WTC11 (cell line): Measurements from ENCODE around the gene SST. TPM values are rescaled to one million over a fixed set of nuclear protein-coding genes. Genes with fewer than 3 reads are reported as not detected.

ENCODE experiments used
- ATAC-seq: fragments of 200-7000 bp; cut with Tn5 transposase; 2 replicates; pipeline ENCODE4 v1.10.0; 2021; ENCODE audit warnings: mild to moderate bottlenecking, moderate library complexity
- CTCF ChIA-PET: fragments of 300-600 bp; sonication (Branson Sonifier 250); formaldehyde crosslinking; loops from one replicate; lab custom pipeline; 2021; ENCODE audit warnings: antibody characterized with exemption; lab: Charles Lee
- POLR2A ChIA-PET: fragments of 350-600 bp; sonication (Branson Sonifier 250); formaldehyde crosslinking; loops from one replicate; lab custom pipeline; 2021; ENCODE audit warnings: antibody characterized with exemption; lab: Charles Lee
- DNase-seq: peaks from one replicate; pipeline ENCODE4 v3.0.0; 2021; ENCODE audit warnings: low spot score
- H3K27ac Mint-ChIP-seq: 2 replicates; pipeline ENCODE4 v1.8.0; 2021; ENCODE audit warnings: mixed read lengths
- H3K27me3 Mint-ChIP-seq: 2 replicates; pipeline ENCODE4 v1.8.0; 2021; ENCODE audit warnings: low read depth, mild to moderate bottlenecking, moderate library complexity, mixed read lengths
- H3K36me3 Mint-ChIP-seq: 2 replicates; pipeline ENCODE4 v1.8.0; 2021; ENCODE audit warnings: mixed read lengths
- H3K4me1 Mint-ChIP-seq: 2 replicates; pipeline ENCODE4 v1.8.0; 2022; ENCODE audit warnings: mixed read lengths
- H3K4me3 Mint-ChIP-seq: 2 replicates; pipeline ENCODE4 v1.8.0; 2021; ENCODE audit warnings: mild to moderate bottlenecking, moderate library complexity, mixed read lengths
- H3K9me3 Mint-ChIP-seq: 2 replicates; pipeline ENCODE4 v1.8.0; 2021; ENCODE audit warnings: mixed read lengths
- AFF4 ChIP-seq: sonication (generic); formaldehyde crosslinking; IDR thresholded peaks from 2 replicates; pipeline ENCODE4 v1.8.1; 2023; ENCODE audit warnings: mild to moderate bottlenecking, missing genetic modification reagents, borderline replicate concordance
- ATF3 ChIP-seq: sonication (generic); formaldehyde crosslinking; conservative IDR thresholded peaks from 2 replicates; pipeline ENCODE4 v1.8.1; 2022; ENCODE audit warnings: mild to moderate bottlenecking, missing genetic modification reagents
- CREB1 ChIP-seq: sonication (generic); formaldehyde crosslinking; IDR thresholded peaks from 2 replicates; pipeline ENCODE4 v1.8.0; 2023; ENCODE audit warnings: mild to moderate bottlenecking, missing genetic modification reagents
- ELF4 ChIP-seq: sonication (generic); formaldehyde crosslinking; IDR thresholded peaks from 2 replicates; pipeline ENCODE4 v1.8.1; 2022; ENCODE audit warnings: low read depth, mild to moderate bottlenecking, moderate library complexity, missing genetic modification reagents
- EMX1 ChIP-seq: fragments of 250-450 bp; sonication (Bioruptor Pico); IDR thresholded peaks from 2 replicates; pipeline ENCODE4 v1.8.0; 2021; ENCODE audit warnings: mild to moderate bottlenecking
- ESRRA ChIP-seq: sonication (generic); formaldehyde crosslinking; IDR thresholded peaks from 2 replicates; pipeline ENCODE4 v1.8.1; 2022; ENCODE audit warnings: mild to moderate bottlenecking, missing genetic modification reagents, borderline replicate concordance
- ETV6 ChIP-seq: sonication (generic); formaldehyde crosslinking; IDR thresholded peaks from 2 replicates; pipeline ENCODE4 v1.8.1; 2022; ENCODE audit warnings: mild to moderate bottlenecking, missing genetic modification reagents
- FOXJ3 ChIP-seq: sonication (generic); formaldehyde crosslinking; IDR thresholded peaks from 2 replicates; pipeline ENCODE4 v1.9.0; 2021; ENCODE audit warnings: missing genetic modification reagents, mild to moderate bottlenecking, borderline replicate concordance
- FOXK1 ChIP-seq: sonication (generic); formaldehyde crosslinking; IDR thresholded peaks from 2 replicates; pipeline ENCODE4 v1.8.0; 2022; ENCODE audit warnings: mild to moderate bottlenecking, moderate library complexity, missing genetic modification reagents
- FOXP1 ChIP-seq: sonication (generic); formaldehyde crosslinking; IDR thresholded peaks from 2 replicates; pipeline ENCODE4 v1.8.0; 2022; ENCODE audit warnings: missing genetic modification reagents, mild to moderate bottlenecking, moderate library complexity, borderline replicate concordance
- IRF1 ChIP-seq: sonication (generic); formaldehyde crosslinking; IDR thresholded peaks from 2 replicates; pipeline ENCODE4 v1.8.0; 2023; ENCODE audit warnings: missing genetic modification reagents
- IRF2 ChIP-seq: sonication (generic); formaldehyde crosslinking; IDR thresholded peaks from 2 replicates; pipeline ENCODE4 v1.8.0; 2022; ENCODE audit warnings: low read depth, missing genetic modification reagents, borderline replicate concordance
- KAT7 ChIP-seq: sonication (generic); formaldehyde crosslinking; IDR thresholded peaks from 2 replicates; pipeline ENCODE4 v1.8.1; 2023; ENCODE audit warnings: missing genetic modification reagents, mild to moderate bottlenecking, borderline replicate concordance
- MXD4 ChIP-seq: fragments of 250-450 bp; sonication (Bioruptor Pico); IDR thresholded peaks from 2 replicates; pipeline ENCODE4 v1.8.0; 2021; ENCODE audit warnings: mild to moderate bottlenecking, moderate library complexity, borderline replicate concordance
- MYBL2 ChIP-seq: sonication (generic); formaldehyde crosslinking; IDR thresholded peaks from 2 replicates; pipeline ENCODE4 v1.8.1; 2023; ENCODE audit warnings: mild to moderate bottlenecking, moderate library complexity, missing genetic modification reagents
- NR2C2 ChIP-seq: sonication (generic); formaldehyde crosslinking; IDR thresholded peaks from 2 replicates; pipeline ENCODE4 v1.8.0; 2022; ENCODE audit warnings: mild to moderate bottlenecking, missing genetic modification reagents
- RELA ChIP-seq: sonication (generic); formaldehyde crosslinking; IDR thresholded peaks from 2 replicates; pipeline ENCODE4 v1.8.1; 2022; ENCODE audit warnings: missing genetic modification reagents, mild to moderate bottlenecking, borderline replicate concordance
- RORB ChIP-seq: fragments of 250-450 bp; sonication (Bioruptor Pico); IDR thresholded peaks from 2 replicates; pipeline ENCODE4 v1.9.0; 2021; ENCODE audit warnings: mild to moderate bottlenecking
- SMAD3 ChIP-seq: sonication (generic); formaldehyde crosslinking; IDR thresholded peaks from 2 replicates; pipeline ENCODE4 v1.8.0; 2022; ENCODE audit warnings: missing genetic modification reagents, mild to moderate bottlenecking, borderline replicate concordance
- SMAD4 ChIP-seq: sonication (generic); formaldehyde crosslinking; IDR thresholded peaks from 2 replicates; pipeline ENCODE4 v1.8.0; 2022; ENCODE audit warnings: mild to moderate bottlenecking, missing genetic modification reagents
- TCF7 ChIP-seq: sonication (generic); formaldehyde crosslinking; IDR thresholded peaks from 2 replicates; pipeline ENCODE4 v1.8.0; 2022; ENCODE audit warnings: mild to moderate bottlenecking, low read depth, missing genetic modification reagents, moderate library complexity
- TP53 ChIP-seq: sonication (generic); formaldehyde crosslinking; IDR thresholded peaks from 2 replicates; pipeline ENCODE4 v1.8.1; 2023; ENCODE audit warnings: mild to moderate bottlenecking, missing genetic modification reagents
- ZNF121 ChIP-seq: sonication (generic); formaldehyde crosslinking; IDR thresholded peaks from 2 replicates; pipeline ENCODE4 v1.8.0; 2023; ENCODE audit warnings: missing genetic modification reagents
- ZNF232 ChIP-seq: sonication (generic); formaldehyde crosslinking; IDR thresholded peaks from 2 replicates; pipeline ENCODE4 v1.8.0; 2022; ENCODE audit warnings: mild to moderate bottlenecking, missing genetic modification reagents
- ZNF263 ChIP-seq: sonication (generic); formaldehyde crosslinking; IDR thresholded peaks from 2 replicates; pipeline ENCODE4 v1.8.1; 2022; ENCODE audit warnings: low read depth, mild to moderate bottlenecking, moderate library complexity, missing genetic modification reagents
- ZNF317 ChIP-seq: sonication (generic); formaldehyde crosslinking; IDR thresholded peaks from 2 replicates; pipeline ENCODE4 v1.8.1; 2023; ENCODE audit warnings: low read depth, mild to moderate bottlenecking, moderate library complexity, missing genetic modification reagents, borderline replicate concordance
- ZNF425 ChIP-seq: fragments of 250-450 bp; sonication (Bioruptor Pico); conservative IDR thresholded peaks from 2 replicates; pipeline ENCODE4 v1.9.0; 2021; ENCODE audit warnings: mild to moderate bottlenecking
- ZNF671 ChIP-seq: fragments of 250-450 bp; sonication (Bioruptor Pico); IDR thresholded peaks from 2 replicates; pipeline ENCODE4 v1.8.0; 2021; ENCODE audit warnings: mild to moderate bottlenecking
- total RNA-seq: library from RNA; stranded (reverse); gene quantifications from 3 replicates; pipeline ENCODE4 v1.2.3, GENCODE V29; 2021

SST gene
- total RNA-seq, 1 experiment from 2014 or later: 0.70 TPM

- Mint-ChIP-seq H3K36me3 (peaks cover 23% of the 10 kb centered on the region), H3K4me1 (0 out of 2 replicates have a peak, but pooled peaks cover 3% of the 10 kb centered on the region), H3K9me3 (peaks cover 28% of the 10 kb centered on the region), H3K27ac (no peak overlapping the region), H3K27me3 (peaks cover 8% of the 10 kb centered on the region), H3K4me3 (no peak overlapping the region)
- TF ChIP-seq ELF4 (CRISPR knock-in tag) (no peak), MYBL2 (CRISPR knock-in tag) (no peak), FOXP1 (no peak), RELA (no peak), ATF3 (CRISPR knock-in tag) (no peak), TP53 (no peak), ZNF425 (CRISPR knock-in tag) (no peak)
- DNase-seq: no peak
- POLR2A ChIA-PET: interaction anchor here (0.6 kb wide), 1 partner anchor 326 kb away, joined by 3 read pairs; no protein-coding TSS in a partner anchor
- CTCF ChIA-PET: no interaction called here
- no peak for ATAC-seq
Measured at GRCh38 chr3:187689984-187690383, 19.8 kb upstream of the SST start.

- Mint-ChIP-seq H3K4me1 (0 out of 2 replicates have a peak, but pooled peaks cover 3% of the 10 kb centered on the region), H3K27me3 (peaks cover 2% of the 10 kb centered on the region; the same call in 1 of the 2 replicates), H3K27ac (no peak overlapping the region)
- CTCF ChIA-PET: no interaction called here
- no peak for TF ChIP-seq CREB1
- no peak for TF ChIP-seq ZNF263 (CRISPR knock-in tag)
- no peak for TF ChIP-seq IRF1
- no peak for TF ChIP-seq ESRRA (CRISPR knock-in tag)
- no peak for TF ChIP-seq RORB
- no peak for TF ChIP-seq FOXJ3 (CRISPR knock-in tag)
- no peak for TF ChIP-seq RELA
- no peak for TF ChIP-seq ZNF232 (CRISPR knock-in tag)
- TF ChIP-seq SMAD4: no peak
- TF ChIP-seq FOXK1 (CRISPR knock-in tag): no peak
- no peak for TF ChIP-seq ZNF671
- no peak for TF ChIP-seq TCF7 (CRISPR knock-in tag)
- no peak for TF ChIP-seq TP53
- no peak for TF ChIP-seq ETV6 (CRISPR knock-in tag)
- TF ChIP-seq, all 79 proteins: peak for 0
- Mint-ChIP-seq H3K9me3 (peaks cover 42% of the 10 kb centered on the region), H3K36me3 (peaks cover 30% of the 10 kb centered on the region), H3K4me3 (no peak overlapping the region)
- DNase-seq: no peak
- ATAC-seq: no peak
- POLR2A ChIA-PET: no interaction called here
Measured at GRCh38 chr3:187686621-187687273, 16.6 kb upstream of the SST start.

GRCh38 chr3:187685948-187686347, 15.8 kb upstream of the SST start:
- Mint-ChIP-seq H3K36me3 (peaks cover 30% of the 10 kb centered on the region), H3K4me1 (0 out of 2 replicates have a peak, but pooled peaks cover 3% of the 10 kb centered on the region), H3K27ac (no peak overlapping the region), H3K27me3 (peaks cover 2% of the 10 kb centered on the region; the same call in 1 of the 2 replicates), H3K9me3 (peaks cover 42% of the 10 kb centered on the region), H3K4me3 (no peak overlapping the region)
- CTCF ChIA-PET: no interaction called here
- DNase-seq (peak; percentile 29), ATAC-seq (no peak)
- POLR2A ChIA-PET: no interaction called here
- TF ChIP-seq AFF4 (CRISPR knock-in tag) (no peak), ELF4 (CRISPR knock-in tag) (no peak), IRF2 (CRISPR knock-in tag) (no peak), ZNF317 (no peak), KAT7 (CRISPR knock-in tag) (no peak), MXD4 (CRISPR knock-in tag) (no peak), EMX1 (no peak), ZNF232 (CRISPR knock-in tag) (no peak), ZNF121 (no peak), TCF7 (CRISPR knock-in tag) (no peak), ESRRA (CRISPR knock-in tag) (no peak), NR2C2 (CRISPR knock-in tag) (no peak), SMAD3 (CRISPR knock-in tag) (no peak)
